HCT116 (cell line): Measurements from ENCODE around the gene LRFN2. TPM values are rescaled to one million over a fixed set of nuclear protein-coding genes. Genes with fewer than 3 reads are reported as not detected.

ENCODE experiments used
- ATAC-seq: fragments of 200-7000 bp; cut with Tn5 transposase; 2 replicates; pipeline ENCODE4 v1.9.1; 2020; ENCODE audit warnings: mild to moderate bottlenecking, moderate library complexity
- BruUV-seq: library from RNA; stranded (reverse); fragments of 400-500 nt; replicated peaks from 2 replicates; lab custom pipeline; 2021; lab: Mats Ljungman, UMichigan
- CTCF ChIA-PET: fragments of 300-600 bp; sonication (Branson Sonifier 250); formaldehyde crosslinking; loops from one replicate; lab custom pipeline; 2021; ENCODE audit warnings: antibody characterized with exemption; lab: Charles Lee
- POLR2A ChIA-PET: fragments of 300-600, 350-600 bp; sonication (Branson Sonifier 250); formaldehyde crosslinking; loops from one replicate; lab custom pipeline; 2021; ENCODE audit warnings: antibody characterized with exemption; lab: Charles Lee
- RAD21 ChIA-PET, 2 experiments: fragments of 300-600 bp; sonication (Branson Sonifier 250); formaldehyde crosslinking; loops; one replicate each; lab custom pipeline; 2023; ENCODE audit warnings: low total read pairs in 2 of 2; ENCODE audit not compliant: uncharacterized antibody in 2 of 2, unreplicated experiment in 2 of 2, low non-redundant PET in 1 of 2; lab: Charles Lee
- DNase-seq: peaks from one replicate; pipeline ENCODE4 v3.0.0-alpha.2; 2010; ENCODE audit warnings: low read depth, low spot score
- H2AFZ ChIP-seq: fragments of 200-600 bp; shearing (Covaris generic), sonication (generic); 2 replicates; pipeline ENCODE4 v1.6.1; 2017; ENCODE audit warnings: low read depth, mixed run types, mixed read lengths, antibody characterized with exemption, low read length; ENCODE audit not compliant: poor library complexity, severe bottlenecking
- H3K27ac ChIP-seq: 2 replicates; pipeline ENCODE4 v1.5.1; 2012; ENCODE audit warnings: low read depth, low read length
- H3K27me3 ChIP-seq: fragments of 200-600 bp; sonication (generic); 2 replicates; pipeline ENCODE4 v1.6.1; 2016; ENCODE audit warnings: mixed run types, low read length, mixed read lengths; ENCODE audit not compliant: insufficient read depth
- H3K36me3 ChIP-seq, 2 experiments: fragments of 200-500 bp in 1 of 2; fragments of 200-600 bp in 1 of 2; sonication (Bioruptor generic) in 1 of 2; sonication (generic) in 1 of 2; 2 replicates each; pipeline versions ENCODE4 v1.5.1 to v1.6.1; 2014 to 2016; ENCODE audit warnings: low read length in 2 of 2, inconsistent platforms in 1 of 2, mixed read lengths in 1 of 2, mixed run types in 1 of 2; ENCODE audit not compliant: insufficient read depth in 2 of 2, control insufficient read depth in 1 of 2
- H3K4me1 ChIP-seq, 2 experiments: fragments of 200-600 bp in 1 of 2; sonication (generic) in 1 of 2; 2 replicates each; pipeline versions ENCODE4 v1.5.1 to v1.6.1; 2012 to 2017; ENCODE audit warnings: low read length in 2 of 2, inconsistent platforms in 1 of 2, mild to moderate bottlenecking in 1 of 2, mixed read lengths in 1 of 2, mixed run types in 1 of 2, moderate library complexity in 1 of 2; ENCODE audit not compliant: insufficient read depth in 2 of 2, control insufficient read depth in 1 of 2
- H3K4me2 ChIP-seq: fragments of 200-600 bp; sonication (generic); 2 replicates; pipeline ENCODE4 v1.6.1; 2017; ENCODE audit warnings: mixed run types, low read length, mixed read lengths
- H3K4me3 ChIP-seq, 2 experiments: fragments of 200-600 bp in 1 of 2; sonication (generic) in 1 of 2; replicated peaks in 1 of 2; 2 replicates each; pipeline ENCODE4 v1.5.1; 2011 to 2016; ENCODE audit warnings: low read length in 2 of 2, control low read depth in 1 of 2, low read depth in 1 of 2, mild to moderate bottlenecking in 1 of 2, mixed read lengths in 1 of 2, mixed run types in 1 of 2
- H3K79me2 ChIP-seq: fragments of 200-600 bp; sonication (generic); 2 replicates; pipeline ENCODE4 v1.6.1; 2017; ENCODE audit warnings: mild to moderate bottlenecking, mixed run types, low read length, moderate library complexity, mixed read lengths; ENCODE audit not compliant: insufficient read depth
- H3K9ac ChIP-seq: fragments of 200-600 bp; sonication (generic); 2 replicates; pipeline ENCODE4 v1.6.1; 2016; ENCODE audit warnings: low read length, mixed read lengths
- H3K9me2 ChIP-seq: fragments of 200-600 bp; sonication (generic), shearing (Covaris generic); 2 replicates; pipeline ENCODE4 v1.6.1; 2017; ENCODE audit warnings: mixed run types, mild to moderate bottlenecking, moderate library complexity; ENCODE audit not compliant: insufficient read depth
- H3K9me3 ChIP-seq, 2 experiments: fragments of 200-500 bp in 1 of 2; fragments of 200-600 bp in 1 of 2; sonication (Bioruptor generic) in 1 of 2; sonication (generic) in 1 of 2; 2 replicates each; pipeline ENCODE4 v1.6.1; 2014 to 2017; ENCODE audit warnings: low read length in 2 of 2, mixed read lengths in 2 of 2, inconsistent platforms in 1 of 2, low read depth in 1 of 2, mild to moderate bottlenecking in 1 of 2, mixed run types in 1 of 2, moderate library complexity in 1 of 2; ENCODE audit not compliant: control insufficient read depth in 1 of 2, insufficient read depth in 1 of 2
- H4K20me1 ChIP-seq: fragments of 200-600 bp; sonication (generic), shearing (Covaris generic); 2 replicates; pipeline ENCODE4 v1.6.1; 2017; ENCODE audit warnings: mixed run types, mild to moderate bottlenecking, moderate library complexity; ENCODE audit not compliant: insufficient read depth
- CTCF ChIP-seq, 3 experiments: fragments of 200-600 bp in 1 of 3; sonication (generic) in 1 of 3; IDR thresholded peaks in 2 of 3; conservative IDR thresholded peaks in 1 of 3; 2 replicates each; pipeline ENCODE4 v1.5.1; 2012 to 2017; ENCODE audit warnings: low read depth in 2 of 3, low read length in 2 of 3, antibody characterized with exemption in 1 of 3, borderline replicate concordance in 1 of 3, control low read depth in 1 of 3, mild to moderate bottlenecking in 1 of 3, mixed read lengths in 1 of 3, mixed run types in 1 of 3, moderate library complexity in 1 of 3; ENCODE audit not compliant: insufficient read depth in 1 of 3
- EGR1 ChIP-seq: IDR thresholded peaks from 2 replicates; pipeline ENCODE4 v1.6.1; 2012; ENCODE audit warnings: low read depth
- EZH2 ChIP-seq: fragments of 200-600 bp; sonication (generic); IDR thresholded peaks from 2 replicates; pipeline ENCODE4 v1.6.1; 2017; ENCODE audit warnings: antibody characterized with exemption, mixed run types
- FOSL1 ChIP-seq: IDR thresholded peaks from 2 replicates; pipeline ENCODE4 v1.6.1; 2012; ENCODE audit warnings: low read depth
- POLR2A ChIP-seq: IDR thresholded peaks from 2 replicates; pipeline ENCODE4 v1.7.0; 2011; ENCODE audit warnings: borderline replicate concordance; ENCODE audit not compliant: insufficient read depth, insufficient read length; ENCODE audit errors: extremely low read depth
- POLR2AphosphoS5 ChIP-seq: IDR thresholded peaks from 2 replicates; pipeline ENCODE4 v1.6.1; 2011; ENCODE audit warnings: mild to moderate bottlenecking, low read depth, low read length, moderate library complexity
- SIN3A ChIP-seq: IDR thresholded peaks from 2 replicates; pipeline ENCODE4 v1.6.1; 2012; ENCODE audit warnings: low read depth
- ZFX ChIP-seq: fragments of 450-650 bp; IDR thresholded peaks from 2 replicates; pipeline ENCODE4 v1.6.1; 2017
- intact Hi-C: fragments of 100-400 bp; cut with micrococcal nuclease; formaldehyde crosslinking; loops from 2 replicates; pipeline ENCODE4 v1.10.0; 2022
- total RNA-seq: library from RNA; stranded (reverse); gene quantifications from one replicate; pipeline ENCODE4 v1.2.1, GENCODE V29; 2021; ENCODE audit not compliant: unreplicated experiment
- TF ChIP-seq, protein P1 (sequence below): IDR thresholded peaks from 2 replicates; pipeline ENCODE4 v1.6.1; 2012; ENCODE audit warnings: low read depth

LRFN2 gene
- total RNA-seq, 1 experiment from 2014 or later = not detected

DNA sequence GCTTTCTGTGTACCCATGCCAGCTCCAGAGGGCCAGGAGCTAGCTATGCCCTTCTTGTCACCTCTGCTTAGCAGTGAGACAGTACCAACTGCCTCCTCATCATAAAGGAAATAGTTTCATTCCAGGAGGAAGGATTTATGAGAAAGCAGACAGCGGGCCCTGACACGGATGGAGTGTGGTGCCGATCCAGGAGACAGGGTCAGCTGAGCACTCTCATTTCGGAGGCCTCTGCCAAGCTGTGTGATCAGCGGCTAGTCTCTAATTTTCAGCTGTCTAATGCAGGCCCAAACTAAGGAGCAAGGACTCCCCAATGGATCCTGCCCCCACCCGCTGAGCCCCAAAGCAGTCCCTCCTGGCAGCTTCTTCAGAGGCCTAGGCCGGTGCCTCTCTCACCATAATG, 103.1 kb downstream of the LRFN2 start (continued):
- TF ChIP-seq FOSL1 (no peak), EGR1 (no peak), EZH2 (no peak), CTCF (IDR thresholded peaks at IDR 0.05 in 2 of 3, conservative IDR thresholded peaks at IDR 0.05 in 1 of 3; ENCODE audit: borderline replicate concordance in 1 of 3, insufficient read depth in 1 of 3, low read depth in 2 of 3, low read length in 2 of 3) (no peak), POLR2A (no peak)

GRCh38 chr6:40482532-40482931, 104.6 kb downstream of the LRFN2 start:
- ChIA-PET POLR2A (no interaction called here), CTCF (no interaction called here), RAD21 (no interaction called here)
- Histone ChIP-seq H3K4me1 (no peaks in the 10 kb centered on the region), H3K9ac (no peak overlapping the region), H3K9me2 (no peaks in the 10 kb centered on the region), H3K36me3 (no peaks in the 10 kb centered on the region), H3K79me2 (no peaks in the 10 kb centered on the region), H4K20me1 (no peaks in the 10 kb centered on the region), H3K9me3 (no peaks in the 10 kb centered on the region), H3K4me3 (no peak overlapping the region), H2AFZ (no peak overlapping the region), H3K27me3 (peaks cover 58% of the 10 kb centered on the region), H3K4me2 (no peak overlapping the region), H3K27ac (no peak overlapping the region)
- no peak for ATAC-seq
- intact Hi-C loops = no loop called here
- TF ChIP-seq ZFX (no peak), FOSL1 (no peak), POLR2AphosphoS5 (no peak), SIN3A (no peak), EGR1 (no peak), EZH2 (no peak)
- TF ChIP-seq, protein P1, sequence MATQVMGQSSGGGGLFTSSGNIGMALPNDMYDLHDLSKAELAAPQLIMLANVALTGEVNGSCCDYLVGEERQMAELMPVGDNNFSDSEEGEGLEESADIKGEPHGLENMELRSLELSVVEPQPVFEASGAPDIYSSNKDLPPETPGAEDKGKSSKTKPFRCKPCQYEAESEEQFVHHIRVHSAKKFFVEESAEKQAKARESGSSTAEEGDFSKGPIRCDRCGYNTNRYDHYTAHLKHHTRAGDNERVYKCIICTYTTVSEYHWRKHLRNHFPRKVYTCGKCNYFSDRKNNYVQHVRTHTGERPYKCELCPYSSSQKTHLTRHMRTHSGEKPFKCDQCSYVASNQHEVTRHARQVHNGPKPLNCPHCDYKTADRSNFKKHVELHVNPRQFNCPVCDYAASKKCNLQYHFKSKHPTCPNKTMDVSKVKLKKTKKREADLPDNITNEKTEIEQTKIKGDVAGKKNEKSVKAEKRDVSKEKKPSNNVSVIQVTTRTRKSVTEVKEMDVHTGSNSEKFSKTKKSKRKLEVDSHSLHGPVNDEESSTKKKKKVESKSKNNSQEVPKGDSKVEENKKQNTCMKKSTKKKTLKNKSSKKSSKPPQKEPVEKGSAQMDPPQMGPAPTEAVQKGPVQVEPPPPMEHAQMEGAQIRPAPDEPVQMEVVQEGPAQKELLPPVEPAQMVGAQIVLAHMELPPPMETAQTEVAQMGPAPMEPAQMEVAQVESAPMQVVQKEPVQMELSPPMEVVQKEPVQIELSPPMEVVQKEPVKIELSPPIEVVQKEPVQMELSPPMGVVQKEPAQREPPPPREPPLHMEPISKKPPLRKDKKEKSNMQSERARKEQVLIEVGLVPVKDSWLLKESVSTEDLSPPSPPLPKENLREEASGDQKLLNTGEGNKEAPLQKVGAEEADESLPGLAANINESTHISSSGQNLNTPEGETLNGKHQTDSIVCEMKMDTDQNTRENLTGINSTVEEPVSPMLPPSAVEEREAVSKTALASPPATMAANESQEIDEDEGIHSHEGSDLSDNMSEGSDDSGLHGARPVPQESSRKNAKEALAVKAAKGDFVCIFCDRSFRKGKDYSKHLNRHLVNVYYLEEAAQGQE = no peak
- BruUV-seq = no TSS peak
- no peak for DNase-seq
